Fibroblast of mammary gland (primary cell): Measurements from ENCODE around the gene SLC25A47.
"Not testable (repeated sequence)": the region's sequence is repeated elsewhere in the genome, so short reads cannot be mapped to it uniquely, and the experiment has no call there.

Experiments
- DNase-seq: peaks from one replicate; pipeline ENCODE4 v3.0.0-alpha.2; 2010; ENCODE audit warnings: low read depth
- H3K4me3 ChIP-seq: 2 replicates; pipeline ENCODE4 v1.5.1; 2011; ENCODE audit warnings: low read depth, mild to moderate bottlenecking, low read length, moderate library complexity; ENCODE audit not compliant: control insufficient read depth
- TF ChIP-seq, protein P1 (sequence below): conservative IDR thresholded peaks from 2 replicates; pipeline ENCODE4 v1.5.1; 2011; ENCODE audit warnings: low read depth, low read length, inconsistent platforms; ENCODE audit not compliant: control insufficient read depth, insufficient read depth

SLC25A47 gene

DNA sequence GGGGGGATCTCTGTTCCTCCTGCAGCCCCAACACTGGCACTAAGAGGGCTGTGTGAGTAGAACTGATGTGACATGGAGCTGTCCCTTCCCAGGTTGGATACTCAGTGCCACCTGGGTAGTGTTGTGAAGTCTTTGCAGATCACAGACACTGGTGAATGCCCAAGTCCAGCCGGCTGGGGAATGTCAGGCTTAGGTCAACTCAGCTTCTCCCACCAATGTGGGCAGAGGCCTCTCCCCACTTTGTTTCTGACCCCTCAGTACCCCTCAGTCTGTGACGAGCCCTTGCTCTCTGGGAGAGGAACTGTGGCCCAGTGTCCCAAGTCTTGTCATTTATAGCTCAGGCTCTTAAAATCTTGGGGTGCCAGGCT is 28.2 kb upstream of the SLC25A47 start:
- TF ChIP-seq, protein P1, sequence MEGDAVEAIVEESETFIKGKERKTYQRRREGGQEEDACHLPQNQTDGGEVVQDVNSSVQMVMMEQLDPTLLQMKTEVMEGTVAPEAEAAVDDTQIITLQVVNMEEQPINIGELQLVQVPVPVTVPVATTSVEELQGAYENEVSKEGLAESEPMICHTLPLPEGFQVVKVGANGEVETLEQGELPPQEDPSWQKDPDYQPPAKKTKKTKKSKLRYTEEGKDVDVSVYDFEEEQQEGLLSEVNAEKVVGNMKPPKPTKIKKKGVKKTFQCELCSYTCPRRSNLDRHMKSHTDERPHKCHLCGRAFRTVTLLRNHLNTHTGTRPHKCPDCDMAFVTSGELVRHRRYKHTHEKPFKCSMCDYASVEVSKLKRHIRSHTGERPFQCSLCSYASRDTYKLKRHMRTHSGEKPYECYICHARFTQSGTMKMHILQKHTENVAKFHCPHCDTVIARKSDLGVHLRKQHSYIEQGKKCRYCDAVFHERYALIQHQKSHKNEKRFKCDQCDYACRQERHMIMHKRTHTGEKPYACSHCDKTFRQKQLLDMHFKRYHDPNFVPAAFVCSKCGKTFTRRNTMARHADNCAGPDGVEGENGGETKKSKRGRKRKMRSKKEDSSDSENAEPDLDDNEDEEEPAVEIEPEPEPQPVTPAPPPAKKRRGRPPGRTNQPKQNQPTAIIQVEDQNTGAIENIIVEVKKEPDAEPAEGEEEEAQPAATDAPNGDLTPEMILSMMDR: no peak
- no peak overlapping the region for H3K4me3 ChIP-seq
- no peak for DNase-seq

DNA sequence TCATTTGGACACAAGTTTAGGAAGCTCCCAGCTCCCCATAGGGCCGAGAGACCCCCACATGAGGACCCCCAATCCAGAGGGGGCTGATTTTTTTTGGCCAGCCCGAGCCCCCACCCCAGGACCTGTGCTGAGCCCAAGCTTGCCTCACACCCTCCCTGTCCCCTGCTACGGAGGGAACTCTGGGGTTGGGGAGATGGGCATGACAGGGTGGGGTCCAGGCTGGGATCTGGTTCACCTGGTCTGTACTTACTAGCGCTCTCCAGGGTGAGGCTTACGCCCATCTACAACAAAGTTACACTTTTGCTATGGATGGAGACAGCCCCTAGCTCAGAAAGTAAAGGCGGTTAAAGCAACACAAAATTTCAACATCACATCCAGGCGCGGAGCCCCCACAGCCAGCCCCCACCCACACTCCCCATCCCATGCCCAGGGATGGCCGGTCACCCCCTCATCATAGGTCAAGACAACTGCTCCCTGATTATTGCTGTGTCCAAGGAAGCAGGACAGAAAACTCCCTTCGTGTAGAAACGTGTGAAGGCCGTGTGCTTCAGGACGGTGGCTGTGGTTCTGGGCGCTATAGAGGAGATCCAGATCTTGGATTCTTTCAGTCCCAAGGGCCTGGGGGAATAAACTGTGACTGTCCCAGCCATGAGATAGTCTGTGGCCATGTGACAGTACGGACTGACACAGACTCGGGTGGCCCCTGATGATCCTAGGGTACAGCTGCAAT is 27.6 kb upstream of the SLC25A47 start:
- TF ChIP-seq, protein P1: no peak
- DNase-seq: no peak
- no peak overlapping the region for H3K4me3 ChIP-seq

DNA sequence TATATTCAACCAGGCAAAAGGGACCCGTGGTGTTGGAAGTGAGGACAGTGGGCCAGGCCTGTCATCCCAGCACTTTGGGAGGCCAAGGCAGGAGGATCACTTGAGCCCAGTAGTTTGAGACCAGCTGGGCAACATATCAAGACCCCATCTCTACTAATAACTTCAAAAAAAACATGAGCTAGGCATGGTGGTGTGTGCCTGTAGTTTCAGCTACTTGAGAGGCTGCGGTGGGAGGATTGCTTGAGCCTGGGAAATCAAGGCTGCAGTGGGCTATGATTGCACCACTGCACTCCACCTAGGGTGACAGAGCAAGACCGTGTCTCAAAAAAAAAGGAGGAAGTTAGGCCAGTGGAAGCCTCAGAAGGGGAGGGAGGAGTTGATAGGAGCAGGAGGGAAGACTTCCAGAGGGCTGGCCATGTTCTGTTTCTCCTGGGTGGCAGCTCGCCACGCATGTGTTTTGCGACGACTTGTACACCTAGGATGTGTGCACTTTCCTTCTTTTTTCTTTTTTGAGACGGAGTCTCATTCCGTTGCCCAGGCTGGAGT is 27.0 kb upstream of the SLC25A47 start:
- DNase-seq: no peak
- TF ChIP-seq, protein P1: no peak
- no peak overlapping the region for H3K4me3 ChIP-seq

DNA sequence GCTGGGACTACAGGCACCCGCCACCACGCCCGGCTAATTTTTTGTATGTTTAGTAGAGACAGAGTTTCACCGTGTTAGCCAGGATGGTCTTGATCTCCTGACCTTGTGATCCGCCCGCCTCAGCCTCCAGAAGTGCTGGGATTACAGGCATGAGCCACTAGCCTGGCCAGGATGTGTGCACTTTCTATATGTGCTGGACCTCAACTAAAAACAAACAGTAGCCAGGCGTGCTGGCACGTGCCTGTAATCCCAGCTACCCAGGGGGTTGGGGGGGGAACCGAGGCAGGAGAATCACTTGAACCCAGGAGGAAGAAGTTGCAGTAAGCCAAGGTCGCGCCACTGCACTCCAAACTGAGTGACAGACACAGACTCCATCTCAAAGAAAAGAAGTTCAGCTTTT is 26.4 kb upstream of the SLC25A47 start:
- DNase-seq, H3K4me3 ChIP-seq: not testable (repeated sequence)

DNA sequence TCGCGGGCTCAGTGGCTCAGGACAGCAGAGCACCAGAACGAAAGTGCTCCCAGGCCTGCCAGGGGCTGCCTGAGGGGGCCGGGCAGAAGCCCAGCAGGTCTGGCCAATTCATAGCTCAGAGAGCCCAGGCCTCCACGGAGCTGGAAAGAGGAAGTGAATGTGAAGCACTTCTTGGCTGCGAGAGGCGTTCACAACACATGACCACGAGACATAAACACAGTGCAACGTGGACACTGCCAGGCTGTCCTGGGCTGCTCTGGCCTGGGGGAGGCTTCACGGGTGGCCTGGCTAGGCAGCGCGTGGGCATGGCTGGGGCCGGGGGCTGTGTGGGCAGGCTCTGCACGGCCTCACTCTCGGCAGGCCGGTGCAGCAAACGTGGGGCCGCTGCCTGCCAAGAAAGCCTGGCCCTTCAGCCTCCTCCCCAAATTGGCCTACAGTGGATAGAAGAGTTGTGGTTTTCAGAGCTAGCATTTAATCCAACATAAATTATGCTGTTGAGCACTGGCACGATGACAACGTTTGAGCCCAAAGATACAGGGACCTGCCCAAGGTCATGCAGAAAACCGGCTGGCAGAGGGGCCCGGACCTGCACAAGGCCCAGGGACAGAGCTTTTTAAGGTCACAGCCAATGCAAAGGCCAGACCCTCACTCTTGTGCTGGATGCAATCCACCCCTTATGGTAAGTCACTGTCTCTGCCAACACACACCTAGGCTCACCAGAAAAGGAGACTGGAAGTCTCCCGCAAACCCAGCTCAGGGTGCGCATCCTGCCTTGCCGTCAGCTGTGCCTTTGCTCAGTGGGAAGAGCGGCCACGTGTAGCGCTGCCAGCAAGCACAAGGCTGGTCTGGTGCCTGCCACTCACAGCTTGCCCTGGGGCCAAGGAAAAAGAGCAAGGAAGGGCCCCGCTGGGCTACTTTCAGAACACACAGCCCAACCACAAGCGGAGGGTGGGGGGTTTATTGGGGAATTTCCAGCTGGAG is 25.5 kb upstream of the SLC25A47 start:
- TF ChIP-seq, protein P1: no peak
- peak; percentile 70 for DNase-seq
- no peak overlapping the region for H3K4me3 ChIP-seq

DNA sequence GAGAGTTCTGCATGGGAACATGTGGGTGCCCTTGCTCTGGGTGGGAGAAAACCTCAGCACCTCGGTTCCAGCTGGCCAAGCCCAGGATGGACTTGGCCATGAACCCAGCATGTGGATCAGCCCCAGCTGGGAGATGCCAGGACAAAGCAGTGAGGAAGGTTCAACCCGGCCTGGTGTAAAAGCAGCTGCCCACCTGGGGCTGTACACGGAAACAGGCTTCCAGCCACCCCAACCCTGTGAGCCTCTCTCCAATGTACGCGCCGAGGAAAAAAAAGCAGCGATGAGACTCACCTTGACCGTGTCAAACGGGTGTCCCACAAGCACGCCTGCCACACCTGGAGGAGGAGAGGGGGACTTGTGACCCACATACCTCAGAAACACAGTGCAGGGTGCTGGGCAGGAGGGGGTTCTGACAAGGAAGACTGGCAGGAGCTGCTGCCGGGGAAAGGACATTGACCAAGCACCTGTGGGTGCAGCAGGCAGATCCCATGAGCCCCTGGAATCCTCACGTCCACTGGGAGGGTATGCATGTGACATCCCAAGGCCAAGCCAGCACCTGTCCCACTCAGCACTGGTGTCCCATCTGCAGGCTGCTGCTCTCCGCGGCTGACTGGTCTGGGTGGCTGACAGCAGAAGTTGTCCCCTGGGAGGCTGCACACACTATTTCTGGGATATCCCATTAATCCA is 24.4 kb upstream of the SLC25A47 start:
- no peak overlapping the region for H3K4me3 ChIP-seq
- no peak for DNase-seq
- TF ChIP-seq, protein P1: no peak
